HepG2 (cell line): Measurements from ENCODE around the gene C1orf159. TPM values are rescaled to one million over a fixed set of nuclear protein-coding genes. Genes with fewer than 3 reads are reported as not detected.

ENCODE experiments used
- AGO2 ChIP-seq: fragments of 200-400 bp; formaldehyde crosslinking; optimal IDR thresholded peaks from 2 replicates; pipeline ENCODE3; 2017; ENCODE audit warnings: mild to moderate bottlenecking, low read depth, low read length, moderate library complexity
- E2F5 ChIP-seq: sonication (generic); formaldehyde crosslinking; conservative IDR thresholded peaks from 2 replicates; pipeline ENCODE4 v1.4.0; 2020; ENCODE audit warnings: missing genetic modification reagents
- ELF4 ChIP-seq: sonication (generic); formaldehyde crosslinking; IDR thresholded peaks from 2 replicates; pipeline ENCODE4 v1.5.0; 2020; ENCODE audit warnings: missing genetic modification reagents, mild to moderate bottlenecking, moderate library complexity, borderline replicate concordance
- ISL2 ChIP-seq: sonication (generic); formaldehyde crosslinking; IDR thresholded peaks from 2 replicates; pipeline ENCODE4 v1.5.0; 2020; ENCODE audit warnings: missing genetic modification reagents
- MTA3 ChIP-seq: sonication (generic); formaldehyde crosslinking; IDR thresholded peaks from 2 replicates; pipeline ENCODE4 v1.4.0; 2020; ENCODE audit warnings: missing genetic modification reagents
- NFAT5 ChIP-seq: sonication (generic); formaldehyde crosslinking; IDR thresholded peaks from 2 replicates; pipeline ENCODE4 v1.4.0; 2020; ENCODE audit warnings: missing genetic modification reagents
- NFIC ChIP-seq: IDR thresholded peaks from 2 replicates; pipeline ENCODE4 v1.6.1; 2012; ENCODE audit warnings: mild to moderate bottlenecking, low read length, inconsistent platforms
- POLR2G ChIP-seq: fragments of 200-400 bp; formaldehyde crosslinking; IDR thresholded peaks from 2 replicates; pipeline ENCODE4 v1.6.1; 2018; ENCODE audit warnings: mild to moderate bottlenecking, low read depth, low read length, moderate library complexity
- RFXAP ChIP-seq: sonication (generic); formaldehyde crosslinking; IDR thresholded peaks from 2 replicates; pipeline ENCODE4 v1.4.0; 2020; ENCODE audit warnings: missing genetic modification reagents, borderline replicate concordance
- RXRB ChIP-seq: IDR thresholded peaks from 2 replicates; pipeline ENCODE4 v1.6.1; 2016; ENCODE audit warnings: borderline replicate concordance, missing genetic modification reagents, missing compliant biosample characterization
- SMAD1 ChIP-seq: sonication (generic); formaldehyde crosslinking; IDR thresholded peaks from 2 replicates; pipeline ENCODE4 v1.4.0; 2020; ENCODE audit warnings: missing genetic modification reagents, low read depth, mild to moderate bottlenecking, borderline replicate concordance
- SP2 ChIP-seq: sonication (generic); formaldehyde crosslinking; IDR thresholded peaks from 2 replicates; pipeline ENCODE4 v1.5.1; 2020; ENCODE audit warnings: mild to moderate bottlenecking, missing genetic modification reagents
- TFE3 ChIP-seq: IDR thresholded peaks from 2 replicates; pipeline ENCODE4 v1.6.1; 2016
- ZKSCAN8 ChIP-seq: IDR thresholded peaks from 2 replicates; pipeline ENCODE4 v1.6.1; 2016; ENCODE audit warnings: borderline replicate concordance, missing genetic modification reagents, missing compliant biosample characterization
- ZNF343 ChIP-seq: sonication (generic); formaldehyde crosslinking; IDR thresholded peaks from 2 replicates; pipeline ENCODE4 v1.4.0; 2020; ENCODE audit warnings: mild to moderate bottlenecking, missing genetic modification reagents
- ZNF430 ChIP-seq: sonication (generic); formaldehyde crosslinking; IDR thresholded peaks from 2 replicates; pipeline ENCODE4 v1.9.0; 2021; ENCODE audit warnings: mild to moderate bottlenecking, missing genetic modification reagents
- ZNF639 ChIP-seq: conservative IDR thresholded peaks from 2 replicates; pipeline ENCODE4 v1.6.1; 2018; ENCODE audit warnings: missing genetic modification reagents
- ZNF850 ChIP-seq: sonication (generic); formaldehyde crosslinking; conservative IDR thresholded peaks from 2 replicates; pipeline ENCODE4 v1.9.0; 2021; ENCODE audit warnings: mild to moderate bottlenecking, missing genetic modification reagents
- ZZZ3 ChIP-seq: sonication (generic); formaldehyde crosslinking; IDR thresholded peaks from 2 replicates; pipeline ENCODE4 v1.4.0; 2020; ENCODE audit warnings: missing genetic modification reagents, mild to moderate bottlenecking, borderline replicate concordance
- polyA plus RNA-seq, 8 experiments: library from polyadenylated mRNA; depleted of rRNA in 3 of 8; stranded (reverse) in 7 of 8; unstranded in 1 of 8; fragments of >200 nt; fragmentation: Illumina TruSeq in 4 of 8; extraction: Trizol in 4 of 8; gene quantifications; 2 replicates each; pipeline versions ENCODE4 v1.2.1 to v1.2.3, GENCODE V29; 2011 to 2016; ENCODE audit warnings: low read depth in 4 of 8, missing spikeins in 1 of 8, mixed read lengths in 1 of 8; ENCODE audit not compliant: insufficient read depth in 1 of 8
- total RNA-seq, 5 experiments: library from RNA; depleted of rRNA; stranded (reverse); fragments of >200 nt; fragmentation: Illumina TruSeq; extraction: Trizol; gene quantifications; 2 replicates each; pipeline ENCODE4 v1.2.3, GENCODE V29; 2016; ENCODE audit warnings: low read depth in 1 of 5

C1orf159 gene
- total and polyA plus RNA-seq, 2 of the 13 experiments (the other 11 are each of a cell fraction or from before 2014, with no cell fraction given), result 3.8 to 6.7 TPM

- TF ChIP-seq NFAT5 (CRISPR knock-in tag), result no peak
- no peak for TF ChIP-seq ZKSCAN8 (CRISPR knock-in tag)
- TF ChIP-seq E2F5 (CRISPR knock-in tag), result no peak
- peak; percentile 86 for TF ChIP-seq ZNF343 (CRISPR knock-in tag)
- TF ChIP-seq SP2 (CRISPR knock-in tag), result no peak; the same call in 1 of the 2 replicates
- no peak for TF ChIP-seq ELF4 (CRISPR knock-in tag)
- TF ChIP-seq TFE3 (CRISPR knock-in tag), result peak; percentile 86
- no peak for TF ChIP-seq ISL2 (CRISPR knock-in tag)
- TF ChIP-seq RFXAP (CRISPR knock-in tag), result no peak
- TF ChIP-seq MTA3 (CRISPR knock-in tag), result no peak
- TF ChIP-seq ZNF430 (CRISPR knock-in tag), result no peak
- TF ChIP-seq SMAD1 (CRISPR knock-in tag), result no peak; the same call in 1 of the 2 replicates
- TF ChIP-seq POLR2G, result peak; percentile 63
- TF ChIP-seq ZNF639 (CRISPR knock-in tag), result no peak
- peak; percentile 88 for TF ChIP-seq AGO2
- TF ChIP-seq ZNF850 (CRISPR knock-in tag), result no peak
- TF ChIP-seq NFIC, result no peak
- TF ChIP-seq ZZZ3, result no peak
- peak; percentile 50; the same call in 1 of the 2 replicates for TF ChIP-seq RXRB (CRISPR knock-in tag)
Observed at GRCh38 chr1:1063945-1064831, 51.7 kb downstream of the C1orf159 start (continued).
